ENCODE results near the gene AIFM2. TPM values are rescaled to one million over a fixed set of nuclear protein-coding genes. Genes with fewer than 3 reads are reported as not detected.

AIFM2 gene
- total RNA-seq, 2 donors from 2014 or later, result 9.6 to 12.6 TPM

DNA sequence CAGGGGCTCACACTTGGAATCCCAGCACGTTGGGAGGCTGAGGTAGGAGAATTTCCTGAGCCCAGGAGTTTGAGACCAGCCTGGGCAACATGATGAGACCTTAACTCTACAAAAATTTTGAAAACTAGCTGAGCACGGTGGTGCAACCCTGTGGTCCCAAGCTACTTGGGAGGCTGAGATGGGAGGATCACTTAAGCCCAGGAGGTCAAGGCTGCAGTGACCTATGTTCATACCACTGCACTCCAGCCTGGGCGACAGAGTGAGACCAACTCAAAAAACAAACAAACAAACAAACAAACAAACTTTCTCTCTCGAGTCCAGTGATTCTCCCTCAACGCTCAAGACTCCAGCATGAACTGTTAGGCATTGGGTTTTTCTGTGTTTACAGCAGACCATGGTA, 15.9 kb upstream of the AIFM2 start:
- intact Hi-C loops (cut with DNase I), result no loop called here
- DNase-seq (ENCODE audit: low spot score), result no peak

DNA sequence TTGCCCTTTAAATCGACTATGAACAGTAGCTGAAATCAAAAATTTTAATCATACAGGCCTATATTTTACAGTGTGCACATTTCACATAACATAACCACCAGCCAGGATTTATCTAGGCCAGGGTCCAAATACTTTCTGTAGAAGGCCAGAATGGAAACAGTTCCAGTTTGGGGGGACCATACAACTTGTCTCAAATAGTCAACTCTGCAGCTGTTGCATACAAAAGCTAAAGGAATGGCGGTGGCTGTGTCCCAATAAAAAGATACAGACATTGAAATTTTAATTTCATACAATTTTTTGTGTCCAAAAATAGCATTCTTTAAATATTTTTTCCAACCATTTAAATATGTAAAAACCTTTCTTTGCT, 14.6 kb upstream of the AIFM2 start:
- intact Hi-C loops (cut with DNase I), result no loop called here
- no peak for DNase-seq (ENCODE audit: low spot score)

DNA sequence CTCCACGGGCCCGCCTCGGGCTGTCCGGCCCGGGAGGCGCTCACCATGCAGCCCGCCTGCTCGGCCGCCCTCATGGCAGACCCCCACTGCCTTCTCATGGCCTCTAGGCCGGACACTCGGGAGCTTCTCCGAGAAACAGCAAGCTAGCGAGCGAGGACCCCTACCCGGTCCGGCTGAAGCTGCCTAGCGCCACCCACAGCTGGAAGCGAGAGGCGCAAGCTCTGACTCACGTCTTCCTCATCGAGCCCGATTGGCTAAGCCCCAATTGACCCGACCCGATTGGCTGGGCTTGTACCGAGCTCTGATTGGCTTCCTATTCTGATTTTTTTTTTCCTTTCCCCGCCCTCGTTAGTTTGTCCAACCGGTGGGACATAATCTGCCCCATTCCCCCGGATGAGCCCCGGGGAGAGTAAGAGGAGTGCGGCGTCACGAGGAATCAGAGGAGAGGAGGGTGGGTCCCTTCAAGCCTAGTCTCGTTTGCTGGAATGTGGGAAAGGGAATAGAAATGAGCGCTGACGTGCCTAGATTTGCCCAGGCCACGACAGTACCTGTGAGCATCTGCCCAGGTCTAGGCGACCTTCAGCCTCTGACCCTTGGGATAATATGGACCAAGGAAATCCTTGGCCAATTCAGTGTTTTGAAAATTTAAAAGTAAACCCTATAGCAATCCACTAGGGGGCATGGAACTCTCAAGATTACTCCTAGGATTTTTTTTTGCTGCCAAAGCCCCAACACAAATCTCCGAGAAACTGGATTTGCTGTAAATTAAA, 14.0 kb upstream of the AIFM2 start, which contains the start of gene TYSND1:
Gene TYSND1 (minus strand): TSS at position 212 of the 770 bp plus-strand sequence. CDS start 114 bp downstream, at position 98.
- intact Hi-C loops (cut with DNase I), result no loop called here
- peak; percentile 98 for DNase-seq (ENCODE audit: low spot score)

DNA sequence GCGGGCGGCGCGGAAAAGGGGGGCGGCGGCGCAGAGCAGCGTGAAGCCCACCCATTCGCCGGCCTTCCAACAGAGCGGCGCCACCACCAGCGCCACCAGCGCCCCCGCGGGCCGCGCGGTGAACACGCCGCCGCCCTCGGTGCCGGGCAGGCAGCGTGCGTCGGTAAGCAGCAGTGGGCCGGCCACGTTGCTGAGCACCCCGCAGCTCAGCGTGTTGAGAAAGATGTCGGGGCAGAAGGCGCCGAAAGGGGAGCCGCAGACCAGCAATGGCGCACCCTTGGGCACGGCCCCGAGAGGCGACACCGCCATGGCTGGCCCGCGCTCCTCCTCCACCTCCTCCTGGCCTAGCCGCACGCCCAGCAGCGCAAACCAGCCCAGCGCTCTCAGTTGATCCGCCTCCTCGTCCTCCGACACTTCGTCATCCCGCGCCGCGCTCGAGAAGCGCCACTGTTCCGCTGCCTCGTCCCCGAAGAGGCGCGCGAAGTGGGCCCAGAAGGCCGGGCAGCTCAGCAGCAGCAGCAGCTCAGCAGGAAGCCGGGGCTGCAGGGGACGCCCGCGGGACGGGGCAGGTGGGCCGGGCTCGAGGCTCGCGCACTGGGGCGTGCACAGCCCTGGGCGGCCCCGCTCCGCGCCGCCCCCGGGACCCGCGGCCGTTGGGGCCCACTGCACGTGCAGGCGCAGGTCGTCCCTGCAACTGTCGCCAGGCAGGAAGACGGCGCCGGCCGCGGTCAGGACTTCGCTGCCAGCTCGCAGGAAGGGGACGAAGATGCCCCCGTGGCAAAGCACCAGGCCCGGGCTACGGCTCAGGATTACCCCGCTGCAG, 13.3 kb upstream of the AIFM2 start:
- intact Hi-C loops (cut with DNase I), result no loop called here
- DNase-seq (ENCODE audit: low spot score), result peak; percentile 93

DNA sequence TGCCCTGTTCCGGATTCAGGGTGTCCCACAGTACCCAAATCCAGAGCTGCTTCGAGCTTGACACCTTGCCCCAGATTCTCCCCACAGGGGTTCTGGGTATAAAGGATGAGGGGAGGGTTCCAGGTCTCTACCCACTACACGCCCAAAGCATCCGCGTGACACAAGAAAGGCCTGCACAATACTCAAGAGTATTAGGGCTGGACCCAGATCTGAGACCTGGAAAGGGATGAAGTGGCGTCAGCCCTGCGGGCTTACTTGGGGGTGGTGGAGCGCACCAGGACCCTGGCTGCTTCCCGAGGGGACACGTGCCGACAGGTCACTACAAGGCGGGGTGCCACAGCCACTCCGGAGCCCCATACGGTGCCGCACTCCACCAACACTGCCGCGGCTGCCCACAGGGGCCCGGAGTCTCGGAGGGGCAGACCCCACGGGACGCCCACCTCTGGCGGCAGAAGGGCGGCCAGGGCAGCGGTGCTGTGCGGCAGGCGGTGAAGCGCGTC, 12.6 kb upstream of the AIFM2 start:
- no peak for DNase-seq (ENCODE audit: low spot score)
- intact Hi-C loops (cut with DNase I), result no loop called here

DNA sequence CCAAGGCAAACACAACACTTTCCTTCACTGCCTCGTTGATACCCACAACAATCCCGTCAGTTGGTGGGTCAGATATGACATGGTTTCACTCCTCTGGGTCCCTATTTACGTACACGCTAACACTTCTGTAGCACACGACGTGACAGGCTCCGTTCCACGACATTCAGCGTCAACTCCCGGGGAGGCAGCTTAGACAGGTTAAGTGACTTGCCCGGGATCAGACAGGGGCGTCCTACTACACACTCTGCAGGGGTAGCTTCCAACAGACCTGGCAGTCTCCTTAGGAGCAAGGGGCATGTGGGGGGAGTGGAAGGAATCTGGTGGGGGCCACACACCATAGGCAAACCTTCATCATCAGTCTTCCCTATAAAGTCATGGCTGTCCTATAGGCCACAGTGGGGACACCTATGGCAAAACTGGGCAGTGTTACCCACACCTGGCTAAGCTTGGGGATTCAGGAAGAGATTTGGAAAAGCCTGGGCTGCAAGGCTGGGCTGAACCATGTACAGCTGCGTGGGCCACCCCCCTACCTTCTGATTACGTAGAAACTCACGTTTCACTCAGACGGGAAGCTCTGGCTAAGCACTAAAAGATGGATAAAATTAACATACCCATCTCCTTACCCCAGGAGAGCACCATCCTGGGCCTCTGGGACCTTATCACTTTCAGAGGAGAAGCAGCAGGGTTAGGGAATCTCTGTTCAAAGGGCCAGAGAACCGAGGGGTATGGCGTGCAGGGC, 11.9 kb upstream of the AIFM2 start:
- no peak for DNase-seq (ENCODE audit: low spot score)
- intact Hi-C loops (cut with DNase I), result no loop called here

DNA sequence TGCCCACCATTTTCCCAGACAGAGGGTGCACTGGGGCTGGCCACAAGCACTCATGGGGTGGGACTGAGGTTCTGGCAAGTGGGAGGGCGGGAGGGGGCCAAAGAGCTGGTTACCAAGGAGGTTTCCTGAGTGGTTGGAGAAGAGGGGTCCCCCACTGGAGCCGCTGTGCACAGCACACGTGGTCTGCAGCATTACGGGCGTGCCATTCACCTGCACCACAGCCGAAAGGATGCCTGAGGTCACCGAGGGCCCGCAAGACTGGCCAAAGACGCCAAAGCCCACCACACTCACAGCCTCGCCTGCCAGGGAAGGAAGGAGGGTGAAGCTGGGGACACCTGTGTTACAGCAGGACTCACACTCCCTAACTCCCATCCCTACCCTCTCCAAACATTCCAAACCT, 9.9 kb upstream of the AIFM2 start:
- DNase-seq (ENCODE audit: low spot score), result no peak
- intact Hi-C loops (cut with DNase I), result no loop called here

DNA sequence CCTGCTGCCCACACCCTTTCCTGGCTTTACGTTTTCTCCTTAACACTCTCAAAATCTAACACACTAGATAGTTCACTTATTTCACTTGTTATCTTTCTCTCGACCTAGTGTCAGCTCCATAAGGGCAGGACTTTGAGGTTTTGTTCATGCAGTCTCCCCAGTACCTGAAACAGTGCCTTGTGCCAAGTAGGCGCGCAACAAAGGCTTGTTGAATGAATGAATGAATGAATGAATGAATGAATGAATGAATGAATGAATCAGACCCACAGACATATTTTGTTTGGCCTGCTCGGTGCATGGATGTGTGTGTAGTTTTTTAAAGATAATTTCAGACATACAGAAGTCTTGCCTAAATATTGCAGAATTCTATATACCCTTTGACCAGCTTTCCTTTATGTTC, 7.7 kb upstream of the AIFM2 start:
- intact Hi-C loops (cut with DNase I), result no loop called here
- no peak for DNase-seq (ENCODE audit: low spot score)

DNA sequence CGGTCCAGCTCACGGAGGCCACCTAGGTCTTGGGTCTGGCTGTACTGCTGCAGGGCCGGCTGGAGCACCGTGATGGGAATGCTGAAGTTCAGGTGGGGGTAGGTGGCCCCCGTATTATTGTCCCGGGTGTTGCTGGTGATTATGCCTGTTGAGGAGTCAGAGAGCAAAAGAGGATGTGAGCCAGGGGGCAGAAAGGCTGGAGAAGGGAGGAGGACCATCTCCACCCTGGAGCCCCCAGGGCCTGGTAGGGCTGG, 7.3 kb upstream of the AIFM2 start:
- intact Hi-C loops (cut with DNase I), result no loop called here

DNA sequence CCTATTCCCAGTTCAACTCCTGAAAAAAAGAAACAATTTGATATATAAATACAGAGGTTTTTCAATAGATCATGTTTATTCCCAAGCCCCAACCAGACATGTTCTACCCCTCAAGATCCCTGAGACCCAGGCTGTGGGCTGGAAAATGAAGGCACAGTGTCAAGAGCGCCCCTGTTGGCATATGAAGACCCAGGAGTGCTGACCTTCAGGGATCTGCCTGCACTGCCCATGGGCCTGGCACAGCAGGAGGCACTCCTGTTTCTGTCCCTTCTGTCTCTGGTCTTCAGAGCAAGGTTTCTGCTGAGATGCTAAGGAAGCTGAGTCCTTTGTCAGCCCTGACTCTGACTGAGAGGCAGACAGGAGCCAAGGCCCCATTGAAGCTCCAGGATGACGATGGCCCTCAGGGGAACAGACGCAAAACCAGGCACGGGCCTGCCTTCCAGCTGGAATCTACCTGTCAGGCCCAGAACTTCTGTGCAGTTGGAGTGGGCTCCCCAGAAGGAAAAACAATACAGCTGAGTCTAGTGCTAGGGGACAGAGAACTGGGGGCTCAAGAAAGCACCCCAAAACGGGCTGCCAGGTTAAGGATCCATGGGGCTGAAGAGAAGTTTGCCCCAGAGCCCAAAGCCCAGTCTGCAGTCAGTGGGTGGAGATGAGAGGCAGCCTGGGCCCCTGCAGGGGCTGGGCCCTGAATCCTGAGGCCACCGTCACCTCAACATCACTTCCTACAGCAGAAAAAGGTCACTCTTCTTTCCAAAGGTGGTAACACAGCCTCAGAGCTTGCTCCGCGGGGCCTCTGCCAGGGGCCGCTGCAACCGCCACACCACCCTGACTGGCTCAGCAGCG, 6.7 kb upstream of the AIFM2 start:
- intact Hi-C loops (cut with DNase I), result no loop called here
- no peak for DNase-seq (ENCODE audit: low spot score)

More for the DNA sequence above, 7.3 kb upstream of the AIFM2 start:
- no peak for DNase-seq (ENCODE audit: low spot score)

DNA sequence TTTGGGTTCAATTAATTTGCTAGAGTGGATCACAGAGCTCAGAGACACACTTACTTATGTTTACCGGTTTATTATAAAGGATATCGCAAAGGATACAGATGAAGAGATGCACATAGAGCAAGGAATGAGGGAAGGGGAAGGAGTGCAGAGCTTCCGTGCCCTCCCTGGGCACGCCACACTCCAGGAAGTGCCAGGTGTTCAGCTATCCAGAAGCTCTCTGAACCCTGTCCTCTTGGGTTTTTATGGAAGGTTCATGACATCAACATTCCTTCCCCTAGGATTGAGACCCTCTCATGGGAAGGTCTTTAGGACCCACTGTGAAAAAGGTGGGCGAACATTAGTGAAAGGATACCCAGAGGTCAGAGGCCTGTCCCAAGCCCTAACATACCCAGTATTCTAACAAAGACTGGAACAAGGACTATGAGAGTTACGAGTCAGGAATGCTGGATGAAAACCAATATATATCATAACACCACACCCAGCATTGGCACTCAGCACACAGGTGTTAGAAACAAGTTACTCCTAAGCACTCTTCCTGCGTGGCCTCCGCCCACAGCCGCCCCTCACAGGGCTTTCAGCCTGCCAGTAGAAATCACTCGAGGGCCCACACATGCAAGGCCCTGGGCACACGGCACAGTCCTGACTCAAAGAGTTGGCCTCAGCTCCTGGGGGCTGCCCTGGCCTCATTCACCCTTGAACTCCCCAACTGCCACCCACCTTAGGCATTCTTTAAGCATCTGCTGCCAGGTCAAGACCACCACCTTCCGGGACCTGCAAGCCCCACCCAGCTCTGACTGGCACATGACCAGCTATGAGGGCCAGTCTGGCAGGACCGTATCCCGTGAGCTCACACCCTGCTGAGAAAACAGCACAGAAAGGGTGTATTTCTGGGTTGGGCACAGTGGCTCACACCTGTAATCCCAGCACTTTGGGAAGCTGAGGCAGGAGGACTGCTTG, 5.6 kb upstream of the AIFM2 start:
- no peak for DNase-seq (ENCODE audit: low spot score)
- intact Hi-C loops (cut with DNase I), result no loop called here

DNA sequence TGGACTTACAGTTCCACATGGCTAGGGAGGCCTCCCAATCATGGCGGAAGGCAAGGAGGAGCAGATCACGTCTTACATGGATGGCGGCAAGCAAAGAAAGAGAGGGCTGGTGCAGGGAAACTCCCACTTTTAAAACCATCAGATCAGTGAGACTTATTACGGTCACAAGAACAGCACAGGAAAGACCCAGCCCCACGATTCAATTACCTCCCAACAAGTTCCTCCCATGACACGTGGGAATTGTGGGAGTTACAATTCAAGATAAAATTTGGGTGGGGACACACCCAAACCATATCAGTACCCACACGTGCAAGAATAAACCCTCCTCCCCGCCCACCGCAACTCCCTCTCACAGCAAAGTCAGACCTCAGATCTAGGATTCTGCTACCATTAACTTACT, 4.5 kb upstream of the AIFM2 start:
- intact Hi-C loops (cut with DNase I), result no loop called here
- DNase-seq (ENCODE audit: low spot score), result no peak

DNA sequence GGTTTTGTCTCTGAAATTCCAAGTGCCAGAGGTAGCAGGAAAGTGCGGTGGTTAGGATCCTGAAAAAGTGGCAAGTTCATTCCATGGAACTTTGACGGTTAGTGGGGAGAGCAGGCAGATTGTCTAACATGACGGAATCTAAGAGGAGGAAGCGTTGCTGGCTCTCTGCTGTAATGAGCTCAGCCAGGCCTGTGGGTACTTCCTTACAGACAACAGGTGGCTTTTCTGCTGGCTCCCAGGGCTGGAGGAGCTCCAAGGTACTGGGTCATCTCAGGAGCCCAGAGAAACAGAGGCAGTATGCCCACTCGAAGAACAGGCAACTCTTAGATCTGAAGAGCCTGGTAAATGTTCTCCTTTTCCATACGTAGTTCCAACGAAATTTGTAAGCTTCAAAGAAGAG, 3.1 kb upstream of the AIFM2 start:
- DNase-seq (ENCODE audit: low spot score), result no peak
- intact Hi-C loops (cut with DNase I), result no loop called here

DNA sequence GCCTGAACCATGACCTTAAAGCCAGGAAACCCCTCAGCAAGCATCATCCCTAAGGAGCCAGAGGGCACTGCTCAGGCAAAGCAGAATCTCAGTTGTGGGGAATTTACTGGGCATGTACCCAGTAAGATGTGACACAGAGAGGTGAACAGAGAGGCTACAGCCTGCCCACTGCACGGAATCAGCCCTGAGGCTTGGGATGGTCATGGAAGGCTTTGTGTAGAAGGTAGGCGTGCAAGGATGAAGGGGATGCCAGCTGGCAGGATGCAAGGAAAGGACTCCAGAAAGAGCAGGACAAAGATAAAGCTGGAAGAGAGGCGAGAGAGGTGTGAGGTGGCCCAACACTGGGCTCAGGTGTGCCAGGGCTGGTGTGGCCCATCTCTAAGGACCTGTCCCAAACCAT, 2.4 kb upstream of the AIFM2 start:
- no peak for DNase-seq (ENCODE audit: low spot score)
- intact Hi-C loops (cut with DNase I), result no loop called here

DNA sequence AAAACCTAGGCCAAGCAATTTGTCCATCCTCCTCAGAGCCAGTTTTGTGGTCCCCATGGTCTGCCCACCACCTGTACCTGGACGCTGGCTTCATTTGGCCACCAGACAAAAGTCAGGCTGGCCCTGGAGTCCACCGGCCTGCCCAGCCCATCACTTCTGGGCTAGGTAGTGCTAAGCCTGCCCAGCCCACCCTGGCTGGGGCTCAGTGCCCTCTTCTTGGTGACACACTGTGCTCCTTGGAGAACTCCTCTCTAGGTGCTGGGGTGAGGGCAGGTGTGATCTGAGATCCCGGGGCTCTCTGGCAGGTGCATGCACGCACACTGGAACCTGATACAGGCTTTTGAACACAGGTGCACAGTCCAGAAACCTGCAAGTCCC, 1.1 kb downstream of the AIFM2 start:
- intact Hi-C loops (cut with DNase I), result no loop called here
- DNase-seq (ENCODE audit: low spot score), result no peak

DNA sequence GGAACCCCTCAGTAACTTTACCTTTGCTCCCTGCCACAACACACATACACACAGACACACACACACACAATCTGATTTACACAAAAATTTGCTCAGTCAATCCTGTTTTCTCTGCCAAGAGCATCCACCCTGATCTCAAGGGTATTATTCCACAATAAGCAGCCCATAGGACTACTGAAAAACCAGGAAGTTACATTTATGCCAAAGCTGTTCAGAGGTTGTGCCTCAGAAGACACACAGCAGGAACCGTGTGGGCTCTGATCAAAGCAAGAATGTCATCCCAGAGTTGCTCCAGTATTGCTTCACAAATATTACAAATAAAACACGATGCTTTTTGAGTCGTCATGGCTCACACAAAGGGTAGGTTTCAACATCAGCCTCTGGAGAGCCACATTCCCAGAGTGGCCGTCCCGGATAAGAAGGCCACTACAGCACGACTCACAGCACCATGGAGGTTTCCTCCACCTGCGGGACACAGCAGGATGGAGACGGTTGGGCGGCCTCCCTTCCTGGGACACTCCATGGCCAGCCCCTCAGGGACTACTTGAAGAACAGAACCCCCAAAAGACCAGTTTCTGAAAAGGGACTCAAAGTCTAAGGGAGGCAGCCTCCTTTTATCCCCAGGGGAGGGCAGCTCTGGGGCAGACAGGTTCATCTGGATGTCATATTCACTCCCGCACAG, 1.6 kb downstream of the AIFM2 start:
- intact Hi-C loops (cut with DNase I), result no loop called here
- no peak for DNase-seq (ENCODE audit: low spot score)

DNA sequence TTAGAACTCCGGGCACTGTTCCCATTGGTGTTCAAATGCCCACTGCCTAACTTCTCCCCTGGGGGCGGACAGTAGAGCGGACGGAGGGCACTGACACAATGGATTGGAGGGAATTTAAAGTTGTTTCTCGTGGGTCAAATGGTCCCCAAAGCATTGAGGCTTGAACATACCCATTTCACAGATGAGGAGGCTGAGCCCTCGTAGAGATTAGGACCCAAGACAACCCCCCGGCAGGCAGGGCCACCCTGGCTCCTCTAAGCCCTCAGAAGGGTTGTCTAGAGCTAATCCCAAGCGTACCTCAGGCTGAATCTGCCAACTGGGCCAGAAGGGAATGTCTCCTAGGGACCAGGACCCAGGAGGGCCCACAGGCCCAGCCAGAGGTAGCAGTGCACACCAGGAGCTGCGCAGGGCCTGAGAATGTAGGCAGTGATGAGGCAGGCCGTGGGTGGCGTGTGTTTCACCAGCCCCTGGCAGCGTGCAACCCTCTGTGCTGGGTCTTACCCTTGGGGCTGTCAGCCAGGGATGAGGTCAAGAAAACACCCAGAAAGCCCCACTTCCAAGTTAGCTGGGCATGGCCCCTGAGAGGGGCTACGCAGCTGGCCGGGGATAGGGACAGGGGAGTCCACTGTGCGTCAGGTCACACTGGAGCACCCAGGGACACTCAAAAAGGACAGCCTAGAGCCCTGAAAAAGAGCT, 5.8 kb downstream of the AIFM2 start:
- no peak for DNase-seq (ENCODE audit: low spot score)
- intact Hi-C loops (cut with DNase I), result no loop called here
